HG03175 (cell line): Measurements from ENCODE around the gene LRRC25.
A peak's percentile ranks its signal among the peaks of the same experiment; 100 is the strongest.

ENCODE experiments used
- ATAC-seq: cut with Tn5 transposase; IDR thresholded peaks from one replicate; pipeline ENCODE4 v1.9.1; 2021; ENCODE audit warnings: mild to moderate bottlenecking, moderate library complexity; ENCODE audit not compliant: unreplicated experiment

Gene LRRC25

DNA sequence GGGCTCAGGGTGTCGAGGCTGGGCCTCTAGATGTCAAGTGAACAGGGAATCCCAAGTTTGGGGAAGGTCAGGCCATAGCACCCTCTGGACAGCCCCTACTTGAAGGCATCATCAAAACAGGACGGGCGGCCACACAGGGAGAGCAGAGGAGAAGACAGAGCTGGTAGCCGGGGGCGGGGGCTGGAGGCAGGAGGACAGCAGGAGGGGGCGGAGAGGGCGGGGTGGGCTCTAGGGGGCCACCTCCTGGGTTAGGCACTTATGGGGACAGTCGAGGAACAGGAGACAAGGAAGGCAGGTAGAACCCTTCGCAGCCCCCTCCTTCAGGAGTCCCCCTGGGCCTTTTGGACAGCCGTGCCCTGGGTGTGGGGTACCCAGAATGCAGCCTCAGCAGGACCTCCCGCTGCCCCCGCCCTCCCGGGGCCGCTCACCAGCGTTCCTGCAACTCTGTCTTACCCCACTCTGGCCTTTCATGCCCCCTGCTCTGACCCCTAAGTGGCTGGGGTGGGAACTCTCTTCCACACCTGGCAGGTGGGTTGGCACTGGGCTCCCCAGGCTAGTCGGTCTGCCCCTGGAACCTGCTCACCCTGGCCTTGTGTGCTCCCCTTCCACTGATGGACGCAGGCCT lies 27.6 kb upstream of the LRRC25 start:
- ATAC-seq, result no peak

DNA sequence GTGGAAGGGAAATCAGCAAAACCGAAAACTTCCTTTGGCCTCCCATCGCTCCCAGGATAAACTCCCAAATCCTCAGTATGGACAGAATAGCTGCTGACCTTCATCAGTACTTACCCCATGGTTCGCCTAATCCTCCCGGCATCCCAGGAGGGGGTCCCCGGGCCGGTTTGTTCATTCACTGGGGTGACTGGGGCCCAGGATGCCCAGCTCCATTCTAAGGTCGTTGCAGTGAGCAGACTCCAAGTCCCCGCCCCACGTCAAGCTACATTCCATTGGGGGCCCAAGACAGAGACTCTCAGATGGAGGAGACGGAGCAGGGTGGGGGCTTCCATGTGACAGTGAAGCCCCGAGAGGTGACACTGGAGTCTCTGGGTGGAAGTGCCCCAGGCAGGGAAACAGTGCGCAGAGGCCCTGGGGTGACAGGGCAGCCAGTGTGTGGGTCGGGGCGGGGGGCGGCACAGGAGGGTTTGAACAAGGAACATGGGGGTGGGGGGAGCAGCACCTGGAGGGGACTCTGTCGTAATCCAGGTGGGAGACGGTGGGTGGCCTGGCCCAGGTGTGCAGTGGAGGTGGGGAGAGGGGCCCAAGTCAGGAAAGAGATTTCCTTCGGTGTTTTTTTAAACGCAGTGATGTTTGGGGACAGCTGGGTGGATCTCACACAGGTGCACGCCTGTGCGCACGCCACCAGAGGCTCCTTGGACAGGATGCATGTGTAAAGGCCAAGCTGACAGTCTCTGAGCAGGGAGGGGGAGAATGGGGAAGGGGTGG lies 26.9 kb upstream of the LRRC25 start:
- ATAC-seq, result no peak

DNA sequence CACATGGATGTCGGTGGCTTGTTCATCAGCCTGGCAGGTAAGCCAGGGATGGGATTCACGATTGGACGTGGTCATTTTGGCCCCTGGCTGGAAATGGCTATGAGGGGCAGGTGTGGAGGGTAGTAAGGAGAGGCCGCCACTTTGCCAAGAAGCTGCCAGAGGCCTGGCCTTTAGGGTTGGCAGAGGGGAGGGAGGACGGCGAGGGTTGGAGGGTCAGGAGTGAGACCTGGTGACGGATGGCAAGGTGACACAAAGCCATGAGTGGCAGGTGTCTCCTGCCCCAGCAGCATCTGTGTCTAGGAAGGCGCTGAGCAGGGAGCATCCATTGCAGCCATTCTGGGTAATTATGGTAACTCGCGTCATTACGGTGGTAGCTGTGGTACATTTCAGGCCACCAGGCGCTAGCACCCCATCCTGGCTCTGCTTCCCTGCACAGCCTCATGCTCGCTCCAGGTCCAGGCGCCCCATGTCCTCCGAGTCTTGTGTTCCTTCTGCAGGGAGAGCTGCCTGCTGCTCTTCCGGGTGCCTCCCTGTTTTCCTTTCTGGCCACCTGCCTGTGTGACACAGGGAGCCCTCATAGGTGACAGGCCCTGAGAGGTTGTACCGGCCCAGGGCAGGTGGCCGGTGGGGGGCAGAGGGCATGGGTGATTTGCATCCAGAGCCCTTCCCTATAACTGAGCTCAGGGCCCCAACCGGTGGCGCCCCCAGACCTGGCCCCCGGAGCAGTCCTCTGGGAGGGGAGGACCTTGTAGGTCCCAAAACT lies 26.0 kb upstream of the LRRC25 start:
- no peak for ATAC-seq

DNA sequence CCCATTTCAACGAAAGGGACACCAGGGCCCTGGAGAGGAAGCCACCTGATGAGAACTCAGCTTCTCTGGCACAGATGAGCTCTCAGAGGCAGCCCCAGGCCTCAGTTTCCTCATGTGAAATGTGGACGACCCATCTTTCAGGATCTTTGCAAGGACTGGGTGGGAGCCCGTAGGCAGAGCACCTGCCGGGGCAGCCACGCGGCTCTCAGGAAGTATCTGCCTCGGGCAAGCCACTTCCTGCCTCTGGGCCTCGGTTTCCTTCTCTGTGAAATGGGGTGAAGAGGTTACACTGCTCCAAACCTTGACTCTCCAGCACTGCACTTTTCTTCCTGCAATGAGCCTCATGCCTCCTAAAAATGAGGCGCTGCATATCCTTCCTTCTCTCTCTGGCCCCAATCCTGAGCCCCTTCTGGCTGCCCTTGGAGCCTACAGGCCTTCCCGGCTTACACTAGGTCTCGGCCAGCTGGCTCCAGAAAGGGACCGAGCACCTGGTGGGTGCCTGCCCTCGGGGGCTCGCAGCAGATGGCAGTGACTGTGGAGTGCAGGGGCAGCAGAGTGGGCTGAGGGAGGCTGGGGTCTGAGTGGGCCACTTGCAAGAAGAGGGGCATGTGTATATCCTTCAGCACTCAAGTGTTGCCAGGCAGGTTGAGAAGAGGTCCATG lies 25.2 kb upstream of the LRRC25 start:
- ATAC-seq, result no peak

DNA sequence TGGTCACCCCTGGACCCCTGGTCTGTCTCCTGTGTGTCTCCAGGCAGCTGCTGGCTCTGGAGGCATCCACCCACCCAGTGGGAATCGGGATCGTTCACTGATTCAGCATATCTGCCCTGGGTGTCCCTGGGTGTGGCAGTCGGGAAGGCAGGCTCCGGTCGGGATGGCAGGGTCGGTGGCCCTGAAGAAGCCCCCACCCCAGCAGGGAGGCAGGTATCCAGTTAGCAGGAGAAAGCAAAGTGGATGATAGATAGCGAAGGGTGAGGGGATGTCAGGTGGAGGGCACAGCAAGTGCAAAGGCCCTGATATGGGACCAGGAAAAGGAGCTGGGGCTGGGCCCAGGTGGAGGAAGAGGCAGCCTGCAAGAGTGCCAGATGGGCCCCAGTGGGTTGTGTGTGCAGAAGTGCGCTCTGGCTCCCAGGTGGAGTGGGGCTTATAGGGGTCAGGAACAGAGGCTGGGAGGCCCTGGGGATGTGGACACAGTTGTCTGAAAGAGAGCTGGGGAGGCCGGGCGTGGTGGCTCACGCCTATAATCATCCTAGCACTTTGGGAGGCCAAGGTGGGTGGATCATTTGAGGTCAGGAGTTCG lies 24.0 kb upstream of the LRRC25 start:
- ATAC-seq, result no peak

DNA sequence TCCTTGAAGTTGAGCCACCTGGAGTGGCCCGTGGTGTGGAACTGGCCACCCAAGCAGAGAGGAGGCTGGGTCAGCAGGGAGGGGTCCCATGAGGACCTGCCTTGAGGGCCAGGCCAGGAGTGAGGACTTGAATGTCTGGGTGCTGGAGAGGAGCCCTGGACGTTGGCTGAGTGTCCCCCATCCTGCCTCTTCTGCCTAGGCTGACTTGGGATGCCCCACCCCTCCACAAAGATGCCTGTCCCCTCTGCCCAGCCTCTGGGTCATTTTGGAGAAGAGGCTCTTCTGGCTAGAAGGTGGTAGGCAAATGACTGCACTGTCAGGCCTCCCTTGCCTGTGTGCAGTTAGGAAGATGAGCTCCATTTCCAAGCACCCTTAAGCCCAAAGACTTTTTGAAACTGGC lies 23.5 kb upstream of the LRRC25 start:
- no peak for ATAC-seq

DNA sequence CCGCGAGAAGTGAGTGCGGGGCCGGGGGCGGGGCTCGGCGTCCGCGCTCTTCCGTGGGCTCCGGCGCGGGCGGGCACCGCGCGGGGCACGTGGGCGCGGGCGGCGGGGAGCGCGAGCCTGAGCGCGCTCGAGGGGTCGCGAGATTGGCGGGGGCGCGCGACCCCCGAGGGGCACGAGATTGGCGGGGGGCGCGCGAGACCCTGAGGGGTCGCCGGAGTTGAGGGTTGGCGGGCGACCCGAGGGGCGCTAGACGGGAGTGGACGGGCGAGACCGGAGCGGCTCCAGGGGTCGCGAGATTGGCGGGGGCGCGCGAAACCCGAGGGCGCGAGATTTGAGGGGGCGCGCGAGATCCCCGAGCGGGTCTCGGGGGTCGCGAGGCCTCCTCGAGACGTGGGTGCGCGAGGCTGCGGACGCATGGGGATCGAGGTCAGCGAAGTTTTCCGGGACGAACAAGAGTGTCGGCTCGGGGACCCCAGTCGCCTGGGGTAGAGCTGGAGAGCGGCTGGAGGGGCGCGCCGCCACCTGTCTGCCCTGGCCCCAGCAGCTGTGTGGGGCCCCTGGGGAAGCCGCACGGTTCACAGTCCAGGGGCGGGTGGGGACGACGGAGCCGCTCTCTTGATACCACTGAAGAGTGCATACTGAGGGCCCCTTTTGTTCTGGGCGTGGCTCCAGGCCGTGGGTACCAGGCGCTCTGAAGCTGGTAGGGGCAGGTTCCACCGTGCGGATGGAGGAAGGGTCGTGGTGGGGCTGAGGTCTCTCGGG lies 22.5 kb upstream of the LRRC25 start:
- ATAC-seq, result no peak

DNA sequence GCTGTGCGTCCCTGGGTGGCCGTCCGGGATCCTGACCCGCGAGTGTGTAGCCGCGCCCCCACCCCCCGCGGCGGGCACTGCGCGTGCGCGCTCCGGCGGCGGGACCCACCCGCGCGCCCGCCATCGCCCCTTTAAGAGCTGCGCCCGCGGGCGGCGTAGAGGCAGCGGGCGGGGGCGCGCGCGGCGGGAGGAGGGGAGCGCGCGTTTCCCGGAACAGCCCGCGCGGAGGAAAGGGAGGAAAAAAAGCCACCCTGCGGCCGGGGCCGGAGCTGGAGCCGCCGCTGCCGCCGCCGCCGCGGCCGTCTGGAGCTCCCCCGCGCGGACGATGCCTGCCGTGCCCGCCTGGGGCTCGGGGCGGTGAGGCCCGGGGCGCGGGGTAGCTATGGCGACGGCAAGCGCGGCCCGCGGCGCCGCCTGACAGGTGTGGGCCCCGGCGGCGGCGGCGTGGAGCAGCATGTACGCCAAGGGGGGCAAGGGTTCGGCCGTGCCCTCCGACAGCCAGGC lies 21.8 kb upstream of the LRRC25 start, which contains the start of gene SSBP4:
Gene SSBP4, plus strand, starts transcription at position 204 of the 504 bp plus-strand sequence. Its CDS starts 251 bp downstream, at position 455.
- peak; percentile 46 for ATAC-seq

DNA sequence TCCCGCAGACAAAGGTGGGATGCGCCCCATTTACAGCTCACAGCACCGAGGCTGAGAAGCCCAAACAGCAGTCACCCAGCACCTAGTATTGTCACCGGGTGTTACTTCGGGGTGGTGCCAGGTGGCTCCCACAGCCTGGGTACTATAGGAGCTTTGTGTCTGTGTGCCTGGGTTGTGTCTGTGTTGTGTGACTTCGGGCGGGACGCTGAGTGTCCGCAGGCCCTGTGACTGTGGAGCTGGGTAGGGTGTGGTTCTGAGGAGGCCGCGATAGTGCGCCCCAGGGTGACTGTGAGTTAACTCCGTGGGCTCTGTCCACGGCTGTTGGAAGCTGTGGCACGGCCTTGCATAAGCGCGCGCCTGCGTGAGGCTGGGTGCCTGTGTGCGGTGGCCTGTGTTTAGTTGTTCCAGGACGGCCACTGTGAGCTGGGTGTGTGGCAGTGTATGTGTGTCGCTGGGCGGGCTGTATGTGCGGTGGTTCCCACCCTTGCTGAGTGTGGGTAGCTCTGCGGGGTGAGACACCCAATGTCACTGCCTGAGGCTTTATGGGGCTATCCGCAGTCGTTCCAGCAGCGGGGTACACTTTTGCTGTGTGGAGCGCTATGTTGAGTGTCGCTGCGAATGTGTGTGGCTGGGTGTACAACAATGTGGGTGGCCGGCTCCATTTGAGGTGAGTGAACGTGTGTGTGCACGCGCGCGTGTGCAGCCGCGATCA lies 21.2 kb upstream of the LRRC25 start:
- ATAC-seq, result peak; percentile 7

DNA sequence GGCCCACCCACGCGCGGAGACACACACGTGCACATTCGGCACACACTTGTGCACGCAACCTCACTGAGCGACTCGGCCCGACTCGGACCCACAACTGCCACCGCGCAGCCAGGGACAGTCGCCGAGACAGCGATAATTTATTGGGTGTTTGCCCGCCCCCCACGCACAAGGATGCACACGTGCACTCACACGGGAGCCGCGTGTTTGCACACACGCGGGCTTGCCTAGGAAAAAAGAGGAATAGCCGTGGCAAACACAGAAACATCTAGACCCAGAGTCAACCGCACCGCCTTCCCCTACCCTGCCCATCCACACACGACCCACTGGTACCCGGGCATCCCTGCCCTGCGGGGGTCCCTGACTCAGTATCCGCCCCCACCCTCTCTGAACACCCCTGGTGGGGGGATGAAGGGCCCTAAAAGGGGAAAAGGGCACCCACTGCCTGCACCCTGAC lies 20.6 kb upstream of the LRRC25 start:
- ATAC-seq, result no peak

DNA sequence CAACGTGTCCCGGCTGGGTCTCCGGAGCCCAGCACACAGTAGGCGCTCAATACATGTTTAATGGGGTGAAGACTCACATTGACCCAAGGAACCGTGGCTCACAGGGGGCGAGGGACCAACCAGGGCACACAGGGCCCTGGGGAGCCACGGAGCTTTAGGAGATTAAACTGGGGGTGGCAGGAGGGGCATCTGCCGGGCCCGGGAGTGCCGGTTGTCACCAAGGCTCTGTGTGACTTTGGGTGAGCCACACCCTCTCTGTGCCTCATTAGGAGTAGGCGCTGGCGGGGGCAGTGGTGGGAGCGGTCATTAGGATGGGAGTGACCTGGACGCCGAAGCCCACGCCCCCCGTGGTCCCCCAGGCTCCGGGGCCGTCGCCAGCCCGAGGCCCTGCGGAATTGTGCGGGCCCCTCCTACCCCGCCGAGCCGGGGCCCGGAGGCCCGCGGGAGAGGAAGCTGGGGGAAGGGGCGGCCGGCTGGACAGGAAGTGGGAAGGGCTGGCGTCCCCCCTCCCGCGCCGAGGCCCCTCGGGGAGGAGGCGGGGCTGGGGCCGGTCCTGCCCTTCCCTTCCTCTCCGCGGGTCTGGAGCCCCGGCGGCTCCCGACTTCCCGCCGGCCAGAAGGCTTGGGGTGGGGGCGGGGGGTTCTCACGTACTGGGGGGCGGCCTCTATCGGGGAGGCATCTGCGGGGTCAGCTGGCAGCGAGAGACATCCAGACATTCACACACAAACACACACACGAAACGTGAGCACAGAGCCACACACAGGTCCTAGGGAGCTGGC lies 20.0 kb upstream of the LRRC25 start:
- ATAC-seq, result no peak

DNA sequence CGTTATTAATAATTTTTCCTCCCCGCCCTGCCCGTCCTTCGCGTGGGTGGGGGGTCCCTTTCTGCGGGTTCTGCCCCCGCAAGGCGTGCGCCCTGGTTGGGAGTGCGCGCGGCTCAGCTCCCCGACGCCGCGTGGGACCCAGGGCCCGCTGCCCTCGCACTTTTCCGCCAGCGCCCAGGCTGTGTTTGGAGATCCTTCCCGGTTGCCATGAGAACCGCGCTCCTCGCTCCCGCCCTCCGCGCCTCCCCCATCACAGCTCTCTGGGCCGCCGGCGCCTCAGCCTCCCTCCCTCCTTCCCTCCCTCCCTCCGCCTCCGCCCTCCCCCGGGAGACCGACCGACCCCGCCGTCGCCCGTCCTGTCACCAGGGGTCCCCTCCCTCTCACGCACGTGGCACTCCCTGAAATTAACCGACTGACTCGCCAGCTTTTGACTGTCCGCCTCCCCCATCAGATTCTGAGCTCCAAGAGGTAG lies 19.4 kb upstream of the LRRC25 start:
- ATAC-seq, result no peak

DNA sequence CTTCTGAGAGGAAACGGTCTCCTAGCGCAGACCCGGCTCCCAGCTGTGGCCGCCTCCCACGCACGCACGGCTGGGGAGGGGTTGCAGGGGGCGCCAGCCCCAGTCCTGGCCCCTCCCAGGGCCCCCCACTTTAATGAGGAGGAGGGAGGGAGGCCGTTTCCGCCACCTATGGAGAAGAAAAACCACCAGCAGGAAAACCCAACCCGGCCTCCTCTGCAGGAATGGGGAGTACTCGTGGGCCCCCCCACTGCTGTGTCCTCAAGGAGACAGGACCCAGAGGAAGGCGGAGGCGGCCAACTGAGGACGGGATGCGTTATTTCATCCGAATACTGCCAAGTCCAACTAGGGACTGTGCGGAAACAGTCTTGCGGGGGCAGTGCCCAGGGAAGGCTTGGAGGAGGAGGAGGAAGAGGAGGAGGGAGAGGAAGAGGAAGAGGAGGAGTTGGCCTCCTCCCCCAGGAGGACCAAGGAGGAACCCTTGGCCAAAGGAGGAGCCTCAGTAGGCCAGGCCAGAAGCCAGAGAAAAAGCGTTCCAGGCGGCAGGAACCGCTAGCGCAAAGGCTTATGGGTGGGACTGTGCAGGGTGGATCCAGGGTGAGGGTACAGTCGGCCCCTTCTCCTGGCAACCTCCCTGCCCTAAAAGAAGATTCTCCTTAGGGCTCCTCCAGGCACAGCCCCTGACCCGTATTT lies 17.9 kb upstream of the LRRC25 start:
- ATAC-seq, result no peak

DNA sequence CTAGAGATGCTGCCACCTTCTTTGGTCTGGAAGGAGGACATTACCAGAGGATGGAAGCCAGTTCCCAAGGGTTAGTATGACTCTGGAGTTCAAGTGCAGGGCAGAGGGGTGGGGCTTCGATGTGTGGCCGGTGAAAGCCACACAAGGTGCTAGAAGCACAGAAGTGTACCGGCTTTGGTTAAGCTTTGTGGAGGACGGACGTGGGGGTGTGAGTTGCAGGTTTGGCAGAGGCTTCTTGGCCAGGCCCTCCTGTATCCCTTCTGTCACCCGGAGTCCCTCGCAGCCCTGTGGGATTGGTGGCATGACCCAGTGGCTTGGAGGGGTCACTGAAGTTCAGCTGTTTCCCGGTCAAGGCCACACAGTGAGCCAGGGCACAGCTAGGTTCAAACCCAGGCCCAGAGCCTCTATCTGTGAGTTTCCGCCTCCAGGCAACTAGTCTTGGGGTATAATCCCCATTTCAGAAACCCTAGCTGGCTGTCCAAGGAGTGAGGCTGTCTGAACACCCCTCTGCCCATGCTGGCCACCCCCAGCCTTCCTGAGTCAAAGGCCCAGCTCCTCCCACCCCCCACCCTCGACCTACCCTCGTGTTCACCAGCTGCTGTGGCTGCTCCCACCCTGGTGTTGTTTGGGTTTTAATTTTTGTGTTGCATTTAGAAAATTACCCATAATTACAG lies 17.2 kb upstream of the LRRC25 start:
- no peak for ATAC-seq

DNA sequence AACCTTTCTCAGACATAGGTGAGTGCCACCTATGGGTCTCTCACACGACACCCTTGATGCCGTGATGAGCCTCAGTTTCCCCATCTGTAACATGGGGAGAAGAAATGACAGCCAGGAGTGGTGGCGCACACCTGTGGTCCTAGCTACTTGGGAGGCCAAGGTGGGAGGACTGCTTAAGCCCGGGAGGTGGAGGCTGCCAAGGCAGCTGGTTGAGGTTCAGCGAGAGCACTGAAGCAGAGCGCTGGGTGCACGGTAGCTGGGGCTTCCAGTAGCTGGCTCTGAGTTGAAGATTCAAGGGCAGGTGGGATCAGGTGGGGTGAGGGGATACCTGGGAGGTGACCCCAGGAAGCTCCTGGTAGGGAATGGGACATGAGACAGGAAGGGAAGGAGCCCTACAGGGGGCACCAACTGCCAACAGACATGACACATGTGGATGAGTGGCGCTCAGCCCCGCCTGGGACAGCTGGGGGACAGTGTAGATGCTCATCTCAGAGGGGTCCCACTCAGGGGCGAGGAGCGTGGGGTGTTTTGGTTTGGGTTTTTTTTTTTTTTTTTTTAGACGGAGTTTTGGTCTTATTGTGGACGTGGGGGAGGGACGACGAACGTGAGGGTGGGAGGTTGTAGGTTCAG lies 15.3 kb upstream of the LRRC25 start:
- no peak for ATAC-seq

DNA sequence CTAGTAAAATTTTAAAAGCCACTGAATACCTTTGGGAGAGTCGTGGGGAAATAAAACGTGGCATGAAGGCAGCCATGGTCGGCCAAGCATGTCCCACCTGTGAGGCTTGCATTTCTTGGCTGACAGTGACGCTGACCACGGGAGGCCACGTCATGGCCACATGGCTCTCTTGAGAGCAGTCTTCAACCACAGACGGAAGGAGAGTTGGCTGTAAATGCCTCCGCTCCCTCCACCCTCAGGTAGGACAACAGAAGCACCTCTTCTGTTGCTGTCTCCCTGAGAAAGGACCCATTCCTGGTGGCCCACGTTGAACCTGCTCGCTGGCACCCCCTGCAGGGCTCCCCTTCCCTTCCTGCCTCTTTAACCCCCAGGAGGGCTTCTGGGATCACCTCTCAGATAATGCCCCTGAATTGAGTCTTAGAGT lies 10.6 kb upstream of the LRRC25 start:
- no peak for ATAC-seq

DNA sequence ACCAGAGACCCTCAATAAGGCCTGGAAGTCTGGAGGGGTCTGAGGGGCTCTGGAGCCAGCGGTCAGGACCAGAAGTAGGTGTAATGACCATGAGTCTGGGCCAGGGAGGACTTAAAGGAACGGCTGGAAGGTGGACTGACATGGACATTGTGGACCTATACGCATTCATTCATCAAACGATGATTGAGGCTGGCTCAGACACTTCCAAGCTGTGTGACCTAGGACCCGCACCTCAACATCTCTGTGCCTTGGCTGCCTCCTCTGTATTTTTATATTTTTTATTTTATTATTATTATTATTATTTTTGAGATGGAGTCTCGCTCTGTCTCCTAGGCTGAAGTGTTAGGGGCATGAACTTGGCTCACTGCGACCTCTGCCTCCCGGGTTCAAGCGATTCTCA lies 9.3 kb upstream of the LRRC25 start:
- ATAC-seq, result no peak
